Measurements from ENCODE around the gene TEX26.

DNA sequence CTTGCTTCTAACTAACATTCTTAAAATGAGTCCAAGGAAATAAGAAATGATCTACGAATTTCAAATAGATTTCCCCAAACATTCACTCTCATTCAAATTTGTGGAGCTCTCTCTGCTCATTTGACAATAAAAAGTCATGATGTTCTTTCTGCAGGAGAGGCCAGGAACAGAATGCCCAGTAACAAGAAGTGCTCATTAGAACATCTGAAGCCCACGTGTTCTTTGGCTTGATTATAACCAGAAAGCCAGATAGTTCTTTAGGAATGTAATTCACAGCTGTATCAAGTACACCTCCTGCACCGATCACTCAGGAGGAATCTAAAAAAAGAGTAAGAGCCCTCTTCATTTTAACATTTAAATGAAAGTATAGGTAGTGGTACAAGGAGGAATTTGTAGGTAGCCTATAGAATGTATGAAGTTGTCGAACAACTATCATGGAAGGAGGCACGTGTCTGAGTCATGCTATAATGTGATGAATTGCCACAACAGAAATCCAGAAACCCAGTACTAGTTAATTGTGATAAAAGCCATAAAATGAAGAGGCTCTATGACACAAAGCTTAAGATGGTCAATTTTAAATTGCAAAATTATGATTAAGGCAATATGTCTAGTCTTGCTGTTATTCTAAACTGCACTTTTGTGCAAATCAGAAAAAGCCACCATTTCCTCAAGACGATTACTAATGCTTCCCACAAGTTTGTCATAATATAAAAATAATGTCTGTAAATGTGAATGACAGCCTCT, 13.6 kb upstream of the TEX26 start:
- TF ChIP-seq, protein P1, sequence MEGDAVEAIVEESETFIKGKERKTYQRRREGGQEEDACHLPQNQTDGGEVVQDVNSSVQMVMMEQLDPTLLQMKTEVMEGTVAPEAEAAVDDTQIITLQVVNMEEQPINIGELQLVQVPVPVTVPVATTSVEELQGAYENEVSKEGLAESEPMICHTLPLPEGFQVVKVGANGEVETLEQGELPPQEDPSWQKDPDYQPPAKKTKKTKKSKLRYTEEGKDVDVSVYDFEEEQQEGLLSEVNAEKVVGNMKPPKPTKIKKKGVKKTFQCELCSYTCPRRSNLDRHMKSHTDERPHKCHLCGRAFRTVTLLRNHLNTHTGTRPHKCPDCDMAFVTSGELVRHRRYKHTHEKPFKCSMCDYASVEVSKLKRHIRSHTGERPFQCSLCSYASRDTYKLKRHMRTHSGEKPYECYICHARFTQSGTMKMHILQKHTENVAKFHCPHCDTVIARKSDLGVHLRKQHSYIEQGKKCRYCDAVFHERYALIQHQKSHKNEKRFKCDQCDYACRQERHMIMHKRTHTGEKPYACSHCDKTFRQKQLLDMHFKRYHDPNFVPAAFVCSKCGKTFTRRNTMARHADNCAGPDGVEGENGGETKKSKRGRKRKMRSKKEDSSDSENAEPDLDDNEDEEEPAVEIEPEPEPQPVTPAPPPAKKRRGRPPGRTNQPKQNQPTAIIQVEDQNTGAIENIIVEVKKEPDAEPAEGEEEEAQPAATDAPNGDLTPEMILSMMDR (IDR thresholded peaks at IDR 0.05), result no peak
- no peak for TF ChIP-seq POLR2A (IDR thresholded peaks at IDR 0.05)
